Activated T-helper 17 cell treated with anti-CD3 and anti-CD28 coated beads, Interleukin-2, amount 50 U/mL, for 72 hours (primary cell): Measurements from ENCODE around the gene ATP5ME. TPM values are rescaled to one million over a fixed set of nuclear protein-coding genes. Genes with fewer than 3 reads are reported as not detected.
"Not testable (repeated sequence)": the region's sequence is repeated elsewhere in the genome, so short reads cannot be mapped to it uniquely, and the experiment has no call there.

Source experiments
- ATAC-seq: fragments of 150-1000 bp; cut with Tn5 transposase; replicated peaks from 2 replicates; pipeline ENCODE4 v1.10.0; 2021; ENCODE audit warnings: mild to moderate bottlenecking, moderate library complexity
- H3K27ac Mint-ChIP-seq: one replicate; pipeline ENCODE4 v1.8.0; 2022; ENCODE audit warnings: mixed read lengths
- H3K27me3 Mint-ChIP-seq: one replicate; pipeline ENCODE4 v1.8.0; 2022; ENCODE audit warnings: mixed read lengths
- H3K36me3 Mint-ChIP-seq: one replicate; pipeline ENCODE4 v1.8.0; 2022; ENCODE audit warnings: low read depth, mild to moderate bottlenecking, mixed read lengths
- H3K4me1 Mint-ChIP-seq: one replicate; pipeline ENCODE4 v1.8.0; 2022; ENCODE audit warnings: mixed read lengths
- H3K4me3 Mint-ChIP-seq: one replicate; pipeline ENCODE4 v1.8.0; 2022; ENCODE audit warnings: mild to moderate bottlenecking, mixed read lengths
- H3K9me3 Mint-ChIP-seq: one replicate; pipeline ENCODE4 v1.8.0; 2022; ENCODE audit warnings: mixed read lengths
- total RNA-seq, 2 donors: library from RNA; stranded (reverse); gene quantifications; one replicate each; pipeline ENCODE4 v1.2.3, GENCODE V29; 2022

ATP5ME gene
- total RNA-seq, 2 donors from 2014 or later, result 96.5 to 210 TPM

DNA sequence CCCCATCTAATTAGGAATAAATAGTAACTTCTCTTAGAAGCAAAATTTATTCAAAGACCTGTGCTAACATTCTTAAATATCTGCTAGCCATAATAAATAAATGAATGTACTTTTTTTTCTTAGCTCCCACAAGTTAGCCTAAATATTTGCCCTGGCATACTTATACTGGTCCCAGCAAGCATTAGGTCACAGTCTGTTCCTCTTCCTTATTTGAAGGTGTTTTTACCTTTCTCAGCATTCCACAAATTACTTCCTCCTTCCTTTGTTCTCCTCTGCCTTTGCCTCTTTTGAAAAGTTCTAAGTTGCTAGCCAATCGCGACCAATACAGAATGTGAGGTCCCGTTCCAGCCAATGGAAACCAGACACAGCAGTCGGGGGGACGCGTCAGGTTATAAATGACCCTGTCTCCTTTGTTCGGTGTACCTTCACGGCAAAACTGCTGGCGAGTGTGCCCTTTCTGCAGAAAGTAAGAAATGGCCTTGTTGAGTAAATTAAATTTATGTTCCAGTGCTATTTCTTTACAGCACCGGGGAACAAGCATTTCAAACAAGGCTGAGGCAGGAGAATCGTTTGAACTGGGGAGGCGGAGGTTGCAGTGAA is 20.4 kb upstream of the ATP5ME start:
- not testable (repeated sequence) for H3K4me1 Mint-ChIP-seq, H3K27ac Mint-ChIP-seq

DNA sequence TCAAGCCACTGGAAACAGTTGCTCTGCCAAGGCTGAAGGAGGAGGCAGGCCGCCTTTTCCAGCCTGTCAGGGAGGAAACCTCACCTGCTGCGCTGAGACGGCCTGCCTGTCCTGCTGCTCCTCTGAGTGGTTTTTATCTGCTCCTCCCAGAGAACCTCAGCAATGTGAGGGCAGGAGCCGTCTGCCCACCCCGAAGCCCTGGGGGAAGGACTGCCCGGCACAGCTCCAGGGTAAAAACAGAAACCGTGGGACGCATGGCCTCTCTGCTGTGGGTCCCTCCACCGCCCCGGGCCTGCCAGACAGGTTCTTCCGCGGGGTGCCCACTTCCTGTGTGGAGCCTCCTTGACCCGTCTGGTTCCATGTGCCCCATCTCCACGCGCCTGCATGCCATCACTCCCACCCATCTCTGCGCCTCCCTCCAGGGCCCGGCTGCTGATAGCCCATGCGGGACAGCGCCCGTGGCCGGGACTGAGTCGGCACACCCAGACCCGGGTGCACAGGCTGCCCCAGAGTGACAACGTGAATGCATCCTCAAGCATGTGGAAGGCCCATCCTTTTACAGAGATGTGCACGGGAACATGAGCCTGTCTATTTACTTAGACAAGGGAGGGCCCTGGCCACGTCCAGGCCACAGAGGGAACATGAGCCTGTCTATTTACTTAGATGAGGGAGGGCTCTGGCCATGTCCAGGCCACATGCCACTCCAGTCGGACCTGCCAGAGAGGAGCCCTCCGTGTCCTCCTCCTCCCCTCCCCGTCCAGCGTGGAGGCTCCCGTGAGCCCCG is 18.9 kb upstream of the ATP5ME start:
- Mint-ChIP-seq H3K4me1 (no peaks in the 10 kb centered on the region), H3K27ac (no peak overlapping the region), H3K27me3 (no peaks in the 10 kb centered on the region), H3K4me3 (no peak overlapping the region), H3K9me3 (no peaks in the 10 kb centered on the region), H3K36me3 (no peaks in the 10 kb centered on the region)
- no peak for ATAC-seq

More for the DNA sequence above, 20.4 kb upstream of the ATP5ME start:
- H3K27me3 Mint-ChIP-seq, H3K4me3 Mint-ChIP-seq, H3K36me3 Mint-ChIP-seq, ATAC-seq, H3K9me3 Mint-ChIP-seq: not testable (repeated sequence)

DNA sequence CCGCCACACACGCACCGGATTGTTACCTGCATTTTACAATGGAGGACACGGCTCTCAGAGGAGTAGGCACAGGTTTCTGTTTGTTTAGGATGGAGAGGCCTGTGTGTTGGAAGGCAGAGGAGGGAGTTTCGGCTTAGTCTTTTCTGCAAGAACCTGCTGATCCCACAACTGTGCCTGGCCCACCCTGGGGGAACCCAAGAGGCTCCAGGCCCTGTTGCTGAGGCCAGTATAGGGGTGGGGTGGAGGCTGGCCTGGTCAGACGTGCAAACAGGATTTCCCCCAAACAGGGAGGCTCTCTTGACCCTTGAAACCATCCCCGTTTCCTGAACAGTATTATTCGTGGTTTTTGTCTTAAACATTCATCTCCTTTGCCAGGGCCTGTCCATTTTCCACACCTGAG is 15.6 kb upstream of the ATP5ME start:
- H3K4me1 Mint-ChIP-seq, result no peaks in the 10 kb centered on the region
- no peak overlapping the region for H3K4me3 Mint-ChIP-seq
- H3K36me3 Mint-ChIP-seq, result no peaks in the 10 kb centered on the region
- ATAC-seq, result no peak
- no peak overlapping the region for H3K27ac Mint-ChIP-seq
- peaks cover 6% of the 10 kb centered on the region for H3K27me3 Mint-ChIP-seq
- H3K9me3 Mint-ChIP-seq, result no peaks in the 10 kb centered on the region

DNA sequence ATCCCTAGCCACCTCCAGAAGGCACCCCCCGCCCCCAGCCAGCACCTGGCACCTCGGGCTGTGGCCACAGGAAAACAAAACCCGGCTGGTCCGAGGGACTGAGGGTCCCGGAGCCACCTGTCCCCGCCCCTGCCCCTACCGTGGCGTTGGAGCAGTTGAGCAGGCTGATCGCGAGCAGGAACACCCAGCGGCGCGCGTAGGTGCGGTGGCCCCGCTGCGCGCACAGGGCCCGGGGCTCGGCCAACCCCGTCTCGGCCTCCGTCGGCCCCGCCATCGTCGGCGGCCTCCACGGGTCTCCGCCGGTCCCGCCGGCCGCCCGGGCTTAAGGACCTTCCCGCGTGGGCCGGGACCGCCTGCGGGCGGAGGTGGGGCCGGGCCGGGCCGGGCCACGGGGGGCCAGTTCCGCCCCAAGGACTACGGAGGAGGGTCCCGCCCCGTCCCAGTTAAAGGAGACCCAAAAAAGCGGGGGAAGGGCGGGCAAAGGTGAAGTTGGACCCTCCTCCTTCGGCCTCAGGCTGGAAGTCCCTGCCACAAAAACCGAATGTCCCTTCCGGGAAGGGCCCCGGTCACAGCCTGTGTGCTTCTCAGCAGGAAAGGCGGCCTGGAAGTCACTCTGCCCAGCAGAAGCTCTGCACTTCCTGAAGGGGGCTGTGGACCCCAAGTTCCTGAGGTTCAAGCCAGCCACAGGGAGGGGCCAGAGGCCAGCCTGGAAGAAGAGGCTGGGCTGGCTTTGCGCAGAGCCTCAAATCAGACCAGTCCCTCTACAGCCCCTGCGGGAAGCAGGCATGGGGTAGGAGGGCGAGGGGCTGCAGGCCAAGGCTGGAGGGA is 15.0 kb upstream of the ATP5ME start, which contains the start of gene SLC49A3:
Gene SLC49A3, minus strand, starts transcription at position 298 of the 828 bp plus-strand sequence. Its CDS starts 24 bp downstream, at position 274.
- Mint-ChIP-seq H3K36me3 (no peaks in the 10 kb centered on the region), H3K9me3 (no peaks in the 10 kb centered on the region), H3K27me3 (peaks cover 6% of the 10 kb centered on the region), H3K27ac (no peak within 1 kb of the TSS), H3K4me3 (no peak within 1 kb of the TSS), H3K4me1 (no peaks in the 10 kb centered on the region)
- ATAC-seq, result peak; percentile 32

DNA sequence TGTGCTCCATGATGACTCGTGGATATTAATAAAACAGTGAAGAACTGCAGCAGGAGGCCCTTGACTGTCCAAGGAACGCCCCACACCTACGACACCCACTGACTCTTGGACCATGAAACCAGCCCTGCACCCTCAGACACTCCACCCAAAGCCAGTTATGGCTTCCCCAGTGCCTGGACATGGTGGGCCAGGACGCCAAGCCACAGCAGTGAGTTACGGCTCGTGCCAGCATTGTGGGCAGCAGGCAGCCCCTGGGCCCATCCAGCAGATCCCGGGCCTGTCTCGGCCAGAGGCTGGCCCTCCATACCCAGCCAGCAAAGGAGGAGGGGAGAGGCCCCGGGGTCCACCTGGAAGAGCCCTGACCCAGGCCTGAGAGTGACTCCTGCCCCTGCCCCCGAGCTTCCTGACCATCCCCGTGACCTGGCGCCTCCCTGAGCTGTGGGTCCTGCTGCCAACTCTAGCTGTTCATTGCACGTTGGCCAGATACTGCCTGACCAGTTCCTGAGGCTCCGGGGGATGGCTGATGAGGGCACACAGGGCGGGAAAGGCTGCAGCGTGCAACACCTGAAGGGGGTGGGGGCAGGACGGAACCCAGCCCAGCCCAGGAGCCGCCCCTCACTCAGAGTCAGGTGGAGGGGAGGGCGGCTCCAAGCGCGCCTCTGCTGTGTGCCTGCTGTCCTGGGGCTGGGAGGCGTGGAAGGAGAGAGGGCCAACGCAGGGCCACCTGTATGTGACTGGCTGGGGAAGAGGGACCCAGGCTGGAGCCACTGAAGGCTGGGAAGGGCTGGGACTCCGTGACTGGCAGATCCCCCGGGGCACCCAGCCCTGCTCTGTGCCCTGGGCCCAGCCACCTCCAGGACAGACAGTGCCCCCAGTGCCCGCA is 14.1 kb upstream of the ATP5ME start:
- Mint-ChIP-seq H3K4me3 (no peak overlapping the region), H3K36me3 (no peaks in the 10 kb centered on the region), H3K4me1 (no peaks in the 10 kb centered on the region), H3K27me3 (peaks cover 6% of the 10 kb centered on the region), H3K27ac (no peak overlapping the region), H3K9me3 (no peaks in the 10 kb centered on the region)
- no peak for ATAC-seq

DNA sequence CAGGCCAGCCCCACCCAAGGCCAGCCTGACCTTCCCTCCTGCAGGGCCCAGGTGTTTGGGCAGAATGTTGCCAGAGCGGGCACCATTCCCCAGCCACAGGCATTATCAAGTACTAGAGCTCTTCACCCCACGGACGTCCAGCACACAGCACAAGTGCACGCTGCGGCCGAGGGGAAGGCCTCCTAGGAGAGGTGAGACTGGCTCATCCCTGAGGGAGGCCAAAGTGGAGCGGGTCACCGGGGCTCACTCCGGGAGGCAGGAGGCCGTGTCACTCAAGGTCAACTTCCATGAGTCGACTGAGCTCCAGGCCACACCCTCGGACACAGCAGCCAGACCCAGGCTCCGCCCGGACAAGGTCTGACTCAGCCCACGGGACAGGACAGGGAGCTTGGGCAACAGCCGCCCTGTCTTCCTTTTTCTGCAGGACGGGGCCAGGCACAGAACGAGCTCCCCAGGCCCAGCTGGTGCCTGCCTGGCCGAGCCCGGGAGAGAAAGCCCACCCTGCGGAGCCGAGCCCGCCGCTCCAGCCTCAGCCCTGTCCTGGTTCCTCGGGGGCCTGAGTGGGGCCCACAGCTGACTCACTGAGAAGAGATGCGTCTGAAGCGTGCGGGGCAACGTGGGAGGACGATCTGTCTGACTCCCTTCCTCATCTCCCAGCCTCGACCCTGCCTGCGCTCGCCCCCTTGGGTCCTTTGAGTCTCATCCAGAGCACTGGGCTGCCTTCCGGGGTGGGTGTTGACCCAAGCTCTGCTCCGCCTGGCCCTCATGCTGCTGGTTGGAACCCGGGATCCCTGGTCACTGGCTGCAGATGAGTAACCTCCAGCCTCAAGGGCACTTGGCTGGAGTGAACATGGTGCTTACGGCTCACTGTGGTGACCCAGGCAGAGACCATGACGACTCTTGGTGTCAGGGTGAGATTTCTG is 13.2 kb upstream of the ATP5ME start:
- Mint-ChIP-seq H3K9me3 (no peaks in the 10 kb centered on the region), H3K27ac (no peak overlapping the region)

DNA sequence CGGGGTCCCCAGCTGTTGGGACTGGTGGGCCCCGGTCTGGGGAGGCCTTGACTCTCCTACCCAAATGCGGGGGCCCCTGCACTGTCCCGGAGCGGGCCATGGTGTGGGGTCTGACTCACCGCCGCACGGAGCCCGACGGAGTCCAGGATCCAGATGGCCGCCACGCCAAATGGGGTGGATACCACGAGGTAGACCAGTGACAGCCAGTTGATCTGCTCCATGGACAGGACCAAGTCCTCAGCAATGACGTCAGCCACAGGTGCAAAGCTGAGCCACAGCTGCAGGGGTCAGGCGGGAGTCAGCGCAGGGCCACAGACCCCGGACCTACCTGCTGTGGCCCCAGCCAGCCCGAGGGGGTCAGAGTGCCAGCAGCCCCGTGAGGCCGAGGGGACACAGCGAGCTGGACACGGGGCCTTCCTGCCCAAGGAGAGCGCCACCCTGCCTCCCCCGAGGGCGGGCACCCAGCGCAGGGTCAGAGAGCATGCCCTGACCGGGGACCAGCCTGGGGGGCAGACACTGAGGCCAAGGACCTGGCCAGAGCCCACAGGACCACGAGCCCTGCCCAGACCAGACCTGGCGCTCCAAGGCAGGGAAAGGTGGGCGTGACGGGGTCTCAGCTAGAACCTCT is 12.5 kb upstream of the ATP5ME start:
- ATAC-seq, result no peak
- Mint-ChIP-seq H3K27me3 (peaks cover 6% of the 10 kb centered on the region), H3K27ac (no peak overlapping the region), H3K9me3 (no peaks in the 10 kb centered on the region), H3K36me3 (no peaks in the 10 kb centered on the region), H3K4me1 (no peaks in the 10 kb centered on the region), H3K4me3 (no peak overlapping the region)

More for the DNA sequence above, 13.2 kb upstream of the ATP5ME start:
- ATAC-seq, result no peak
- no peak overlapping the region for H3K4me3 Mint-ChIP-seq
- H3K27me3 Mint-ChIP-seq, result peaks cover 6% of the 10 kb centered on the region
- no peaks in the 10 kb centered on the region for H3K36me3 Mint-ChIP-seq
- H3K4me1 Mint-ChIP-seq, result no peaks in the 10 kb centered on the region

DNA sequence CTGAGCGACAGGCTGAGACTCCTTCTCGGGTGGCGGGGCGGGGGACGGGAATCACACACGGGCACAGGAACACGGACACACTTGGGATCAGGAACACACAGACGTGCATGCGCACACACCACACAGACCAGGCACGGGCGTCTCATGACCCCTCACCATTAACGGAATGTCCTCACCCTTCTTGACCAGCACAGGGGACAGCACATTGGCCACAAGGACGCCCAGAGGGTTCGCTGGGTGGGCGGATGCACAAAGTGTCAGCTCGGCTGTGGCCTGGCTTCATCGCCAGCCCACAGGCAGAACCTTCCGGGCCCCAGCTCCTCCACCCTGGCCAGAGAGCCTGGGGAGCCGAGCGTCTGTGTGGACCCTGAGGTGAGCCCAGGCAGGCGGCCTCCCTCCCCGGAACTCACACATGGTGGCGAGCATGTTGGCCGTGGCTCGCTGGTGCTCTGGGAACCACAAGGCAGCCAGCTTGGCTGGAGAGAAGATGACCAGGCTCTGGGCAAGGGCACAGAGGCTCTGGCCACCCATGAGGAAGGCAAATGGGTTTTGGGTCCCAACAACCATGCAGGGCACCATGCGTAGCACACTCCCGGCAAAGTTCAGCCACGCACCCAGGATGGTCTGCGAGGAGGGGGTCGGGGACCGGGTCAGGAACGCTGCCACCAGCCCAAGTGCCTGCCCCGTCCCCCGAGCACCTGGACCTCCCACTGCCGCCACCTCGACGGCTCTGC is 11.8 kb upstream of the ATP5ME start:
- Mint-ChIP-seq H3K27ac (no peak overlapping the region), H3K9me3 (no peaks in the 10 kb centered on the region), H3K4me1 (no peaks in the 10 kb centered on the region), H3K4me3 (no peak overlapping the region), H3K27me3 (peaks cover 6% of the 10 kb centered on the region), H3K36me3 (no peaks in the 10 kb centered on the region)
- no peak for ATAC-seq

DNA sequence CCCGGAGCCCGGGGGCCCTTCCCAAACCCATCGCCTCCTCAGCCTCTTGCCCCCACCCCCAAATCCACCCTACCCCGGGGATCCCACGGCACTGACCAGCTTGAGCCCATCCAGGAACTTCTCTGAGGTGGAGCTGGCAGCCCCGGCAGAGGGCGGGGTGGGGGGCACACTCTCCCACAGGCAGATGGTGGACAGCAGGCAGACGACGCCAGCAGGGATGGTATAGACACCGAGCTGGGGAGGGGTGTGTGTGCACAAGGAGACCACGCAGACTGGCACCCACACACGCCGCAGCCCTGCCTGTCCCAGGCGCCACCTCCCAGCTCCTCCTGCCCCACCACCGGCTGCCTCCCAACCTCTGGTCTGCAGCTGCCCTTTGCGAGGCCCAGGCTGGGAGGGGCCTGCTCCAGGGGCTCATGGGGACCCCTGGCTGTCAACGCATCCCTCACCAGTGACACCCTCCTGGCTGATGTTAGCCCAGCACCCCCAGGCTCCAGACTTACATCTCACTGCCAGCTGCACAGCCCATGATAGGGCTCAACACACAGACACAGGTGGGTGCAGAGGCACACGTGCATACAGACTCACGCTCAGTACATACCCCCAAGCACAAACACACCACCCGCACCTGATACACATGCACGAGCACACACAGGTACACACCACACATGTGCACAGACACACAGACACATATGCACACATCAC is 10.7 kb upstream of the ATP5ME start:
- Mint-ChIP-seq H3K4me1 (no peaks in the 10 kb centered on the region), H3K27ac (no peak overlapping the region), H3K36me3 (no peaks in the 10 kb centered on the region), H3K4me3 (no peak overlapping the region), H3K27me3 (peaks cover 6% of the 10 kb centered on the region), H3K9me3 (no peaks in the 10 kb centered on the region)
- no peak for ATAC-seq

DNA sequence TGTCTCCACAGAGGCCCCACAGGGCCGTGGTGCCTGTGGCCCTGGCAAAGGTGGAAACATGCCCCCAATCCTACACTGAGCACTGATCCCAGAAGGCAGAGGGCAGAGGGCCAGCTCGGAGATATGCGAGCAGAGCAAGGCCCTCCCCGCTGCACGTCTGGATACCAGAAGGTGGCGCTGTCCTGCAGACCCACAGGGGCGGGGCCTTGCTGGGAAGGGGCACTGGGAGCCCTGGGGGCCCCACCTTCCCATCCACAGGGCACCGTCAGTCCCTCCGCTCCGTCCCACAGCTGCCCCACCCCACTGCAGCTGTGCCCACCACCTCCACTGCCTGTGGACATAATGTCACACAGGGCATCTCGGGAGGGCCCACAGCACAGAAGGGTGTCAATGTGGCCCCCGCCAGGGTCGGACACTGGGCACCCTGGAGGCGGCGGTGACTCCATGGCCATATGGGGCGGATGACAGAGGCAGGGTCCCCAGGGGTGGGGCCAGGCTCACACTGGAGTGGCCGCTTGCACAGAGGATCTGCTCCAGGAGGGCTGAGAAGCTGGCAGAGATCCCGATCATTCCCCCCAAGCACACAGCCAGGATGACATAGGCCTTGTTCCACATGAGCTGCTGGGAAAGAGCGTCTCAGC is 10.0 kb upstream of the ATP5ME start:
- H3K27ac Mint-ChIP-seq, result no peak overlapping the region
- H3K9me3 Mint-ChIP-seq, result no peaks in the 10 kb centered on the region
- H3K4me3 Mint-ChIP-seq, result no peak overlapping the region
- no peaks in the 10 kb centered on the region for H3K4me1 Mint-ChIP-seq
- H3K36me3 Mint-ChIP-seq, result no peaks in the 10 kb centered on the region
- H3K27me3 Mint-ChIP-seq, result peaks cover 6% of the 10 kb centered on the region
- peak; percentile 33 for ATAC-seq

DNA sequence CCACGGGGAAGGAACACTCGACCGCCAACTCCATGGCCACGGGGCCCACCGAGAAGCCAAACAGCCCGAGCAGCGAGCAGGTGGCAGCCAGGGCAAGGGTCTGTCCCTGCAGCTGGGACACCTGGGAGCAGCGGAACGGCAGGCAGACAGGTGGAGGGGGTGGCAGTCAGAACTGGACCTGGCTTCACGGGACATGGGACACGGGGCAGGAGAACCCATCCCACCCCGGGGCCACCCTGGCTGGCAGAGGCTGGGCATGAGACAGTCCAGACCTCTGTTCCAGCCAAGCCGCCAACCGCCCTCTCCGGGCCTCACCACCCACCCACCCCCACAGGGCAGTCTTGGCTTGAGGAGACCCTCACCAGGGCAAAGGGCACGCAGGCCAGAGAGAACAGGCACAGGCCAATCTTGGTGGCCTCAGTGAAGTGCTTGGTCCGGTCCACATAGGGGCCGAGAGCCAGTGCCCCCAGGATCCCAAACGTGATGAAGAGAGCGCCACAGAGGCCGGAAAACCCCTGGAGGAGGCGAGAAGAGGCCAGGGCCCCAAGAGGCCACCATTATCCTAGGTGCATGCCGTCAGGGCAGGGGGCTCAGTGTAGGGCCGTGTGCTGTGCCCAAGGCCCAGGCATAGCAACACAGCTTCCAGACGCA is 9.3 kb upstream of the ATP5ME start:
- peaks cover 6% of the 10 kb centered on the region for H3K27me3 Mint-ChIP-seq
- H3K4me1 Mint-ChIP-seq, result no peaks in the 10 kb centered on the region
- no peaks in the 10 kb centered on the region for H3K9me3 Mint-ChIP-seq
- no peak overlapping the region for H3K4me3 Mint-ChIP-seq
- H3K36me3 Mint-ChIP-seq, result no peaks in the 10 kb centered on the region
- no peak for ATAC-seq
- H3K27ac Mint-ChIP-seq, result no peak overlapping the region
